ENCODE measurements around the gene DVL2.
"Not testable (repeated sequence)": the region's sequence is repeated elsewhere in the genome, so short reads cannot be mapped to it uniquely, and the experiment has no call there.

Gene DVL2

GRCh38 chr17:7249214-7249613 lies 14.9 kb upstream of the DVL2 start:
- Mint-ChIP-seq H3K36me3 (ENCODE audit: low read depth) (peaks cover 33% of the 10 kb centered on the region), H3K9me3 (no peaks in the 10 kb centered on the region), H3K4me1 (ENCODE audit: low read depth) (peaks cover 30% of the 10 kb centered on the region), H3K27ac (peak overlapping the region; percentile 64), H3K4me3 (peak overlapping the region; percentile 57), H3K27me3 (ENCODE audit: low read depth) (no peaks in the 10 kb centered on the region)

GRCh38 chr17:7248796-7249195 lies 14.5 kb upstream of the DVL2 start:
- peak overlapping the region; percentile 57 for H3K4me3 Mint-ChIP-seq
- no peaks in the 10 kb centered on the region for H3K27me3 Mint-ChIP-seq (ENCODE audit: low read depth)
- H3K36me3 Mint-ChIP-seq (ENCODE audit: low read depth), result peaks cover 31% of the 10 kb centered on the region
- H3K9me3 Mint-ChIP-seq, result no peaks in the 10 kb centered on the region
- peaks cover 31% of the 10 kb centered on the region for H3K4me1 Mint-ChIP-seq (ENCODE audit: low read depth)
- H3K27ac Mint-ChIP-seq, result no peak overlapping the region

GRCh38 chr17:7246779-7247178 lies 12.5 kb upstream of the DVL2 start:
- peaks cover 31% of the 10 kb centered on the region for H3K36me3 Mint-ChIP-seq (ENCODE audit: low read depth)
- H3K9me3 Mint-ChIP-seq, result no peaks in the 10 kb centered on the region
- peak overlapping the region; percentile 23 for H3K27ac Mint-ChIP-seq
- H3K4me3 Mint-ChIP-seq, result no peak overlapping the region
- peaks cover 31% of the 10 kb centered on the region for H3K4me1 Mint-ChIP-seq (ENCODE audit: low read depth)
- no peaks in the 10 kb centered on the region for H3K27me3 Mint-ChIP-seq (ENCODE audit: low read depth)

GRCh38 chr17:7243838-7244237 lies 9.5 kb upstream of the DVL2 start:
- H3K36me3 Mint-ChIP-seq (ENCODE audit: low read depth), result peaks cover 45% of the 10 kb centered on the region
- H3K4me1 Mint-ChIP-seq (ENCODE audit: low read depth), result peaks cover 43% of the 10 kb centered on the region
- H3K27me3 Mint-ChIP-seq (ENCODE audit: low read depth); H3K9me3 Mint-ChIP-seq: not testable (repeated sequence)
- H3K27ac Mint-ChIP-seq, result peak overlapping the region; percentile 86
- H3K4me3 Mint-ChIP-seq, result peak overlapping the region; percentile 30

GRCh38 chr17:7243453-7243729 lies 9.1 kb upstream of the DVL2 start:
- H3K27me3 Mint-ChIP-seq (ENCODE audit: low read depth), result no peaks in the 10 kb centered on the region
- H3K27ac Mint-ChIP-seq, result peak overlapping the region; percentile 86
- H3K9me3 Mint-ChIP-seq, result no peaks in the 10 kb centered on the region
- peaks cover 39% of the 10 kb centered on the region for H3K4me1 Mint-ChIP-seq (ENCODE audit: low read depth)
- peak overlapping the region; percentile 82 for H3K4me3 Mint-ChIP-seq
- H3K36me3 Mint-ChIP-seq (ENCODE audit: low read depth), result peaks cover 45% of the 10 kb centered on the region

GRCh38 chr17:7242717-7243452 lies 8.6 kb upstream of the DVL2 start:
- Mint-ChIP-seq H3K9me3 (no peaks in the 10 kb centered on the region), H3K27me3 (ENCODE audit: low read depth) (no peaks in the 10 kb centered on the region), H3K4me1 (ENCODE audit: low read depth) (peaks cover 39% of the 10 kb centered on the region)

GRCh38 chr17:7241783-7242716 lies 7.7 kb upstream of the DVL2 start, which contains the start of gene GABARAP:
Gene GABARAP, minus strand, starts transcription at chr17:7242449. Its CDS starts 119 bp downstream, at chr17:7242330.
- peak within 1 kb of the TSS; percentile 96 for H3K27ac Mint-ChIP-seq
- H3K4me3 Mint-ChIP-seq, result peak within 1 kb of the TSS; percentile 92
- peaks cover 48% of the 10 kb centered on the region for H3K36me3 Mint-ChIP-seq (ENCODE audit: low read depth)
- H3K9me3 Mint-ChIP-seq, result no peaks in the 10 kb centered on the region
- H3K4me1 Mint-ChIP-seq (ENCODE audit: low read depth), result peaks cover 44% of the 10 kb centered on the region
- no peaks in the 10 kb centered on the region for H3K27me3 Mint-ChIP-seq (ENCODE audit: low read depth)

More at GRCh38 chr17:7242717-7243452, 8.6 kb upstream of the DVL2 start:
- Mint-ChIP-seq H3K27ac (peak overlapping the region; percentile 96), H3K4me3 (peak overlapping the region; percentile 92), H3K36me3 (ENCODE audit: low read depth) (peaks cover 45% of the 10 kb centered on the region)

- Mint-ChIP-seq H3K4me1 (ENCODE audit: low read depth) (peaks cover 50% of the 10 kb centered on the region), H3K4me3 (peak overlapping the region; percentile 92), H3K27me3 (ENCODE audit: low read depth) (no peaks in the 10 kb centered on the region), H3K36me3 (ENCODE audit: low read depth) (peaks cover 45% of the 10 kb centered on the region), H3K9me3 (no peaks in the 10 kb centered on the region), H3K27ac (peak overlapping the region; percentile 96)
These were observed 6.9 kb upstream of the DVL2 start for GRCh38 chr17:7241090-7241733.

- Mint-ChIP-seq H3K27me3 (ENCODE audit: low read depth) (no peaks in the 10 kb centered on the region), H3K4me1 (ENCODE audit: low read depth) (peaks cover 52% of the 10 kb centered on the region), H3K27ac (peak overlapping the region; percentile 96), H3K9me3 (no peaks in the 10 kb centered on the region), H3K4me3 (peak overlapping the region; percentile 92), H3K36me3 (ENCODE audit: low read depth) (peaks cover 45% of the 10 kb centered on the region)
These were observed 6.1 kb upstream of the DVL2 start for GRCh38 chr17:7240375-7240774.

GRCh38 chr17:7239091-7240027 lies 5.0 kb upstream of the DVL2 start, which contains the start of gene PHF23:
Gene PHF23, minus strand, starts transcription at chr17:7239457. Its CDS starts 178 bp downstream, at chr17:7239279.
- Mint-ChIP-seq H3K27me3 (ENCODE audit: low read depth) (no peaks in the 10 kb centered on the region), H3K9me3 (no peaks in the 10 kb centered on the region), H3K36me3 (ENCODE audit: low read depth) (peaks cover 53% of the 10 kb centered on the region), H3K4me3 (peak within 1 kb of the TSS; percentile 92), H3K4me1 (ENCODE audit: low read depth) (peaks cover 60% of the 10 kb centered on the region), H3K27ac (peak within 1 kb of the TSS; percentile 96)

GRCh38 chr17:7238420-7239090 lies 4.2 kb upstream of the DVL2 start:
- Mint-ChIP-seq H3K4me3 (peak overlapping the region; percentile 92), H3K4me1 (ENCODE audit: low read depth) (peaks cover 62% of the 10 kb centered on the region)

GRCh38 chr17:7237761-7238419 lies 3.6 kb upstream of the DVL2 start:
- H3K4me3 Mint-ChIP-seq, result peak overlapping the region; percentile 92
- H3K27me3 Mint-ChIP-seq (ENCODE audit: low read depth), result no peaks in the 10 kb centered on the region
- H3K9me3 Mint-ChIP-seq, result no peaks in the 10 kb centered on the region
- H3K27ac Mint-ChIP-seq, result peak overlapping the region; percentile 96
- peaks cover 63% of the 10 kb centered on the region for H3K4me1 Mint-ChIP-seq (ENCODE audit: low read depth)
- peaks cover 50% of the 10 kb centered on the region for H3K36me3 Mint-ChIP-seq (ENCODE audit: low read depth)

More at GRCh38 chr17:7238420-7239090, 4.2 kb upstream of the DVL2 start:
- Mint-ChIP-seq H3K9me3 (no peaks in the 10 kb centered on the region), H3K27me3 (ENCODE audit: low read depth) (no peaks in the 10 kb centered on the region), H3K27ac (peak overlapping the region; percentile 96), H3K36me3 (ENCODE audit: low read depth) (peaks cover 51% of the 10 kb centered on the region)

All from T-helper 1 cell treated with Interleukin-12 subunit alpha and Interleukin-12 subunit beta and Interleukin-4 antibody, amounts not matched to agents 30 μg/mL and 1 μg/mL, for 36 hours (primary cell).